Brain microvascular endothelial cell (primary cell): ENCODE data around the gene RNF151.

ENCODE experiments used
- DNase-seq: peaks from one replicate; pipeline ENCODE4 v3.0.0-alpha.2; 2020
- H3K27ac ChIP-seq: fragments of 250-450 bp; sonication (Bioruptor Pico); 2 replicates; pipeline ENCODE4 v1.5.1; 2020; ENCODE audit warnings: mild to moderate bottlenecking, moderate library complexity
- H3K27me3 ChIP-seq: fragments of 250-450 bp; sonication (Bioruptor Pico); replicated peaks from 2 replicates; pipeline ENCODE4 v1.5.1; 2020; ENCODE audit warnings: mild to moderate bottlenecking
- H3K36me3 ChIP-seq: fragments of 250-450 bp; sonication (Bioruptor Pico); replicated peaks from 2 replicates; pipeline ENCODE4 v1.5.1; 2020; ENCODE audit warnings: mild to moderate bottlenecking
- H3K4me3 ChIP-seq: 2 replicates; pipeline ENCODE4 v1.5.1; 2011; ENCODE audit warnings: low read depth, mild to moderate bottlenecking, control low read depth, low read length, moderate library complexity
- CTCF ChIP-seq: IDR thresholded peaks from 2 replicates; pipeline ENCODE4 v1.5.1; 2011; ENCODE audit warnings: low read depth, mild to moderate bottlenecking, moderate library complexity, low read length, control low read depth, inconsistent platforms; ENCODE audit errors: missing control alignments
- in situ Hi-C: cut with HindIII; loops from 2 replicates; pipeline ENCODE4 v1.10.0; 2017; ENCODE audit warnings: low sequenced_read_pairs, low pct_ligation_motif_present

The RNF151 gene

GRCh38 chr16:1990351-1991134 lies 23.9 kb downstream of the RNF151 start:
- DNase-seq: no peak
- H3K27ac ChIP-seq: no peak overlapping the region
- peaks cover 14% of the 10 kb centered on the region for H3K36me3 ChIP-seq
- peaks cover 21% of the 10 kb centered on the region for H3K27me3 ChIP-seq
- in situ Hi-C loops: no loop called here
- H3K4me3 ChIP-seq: no peak overlapping the region
- TF ChIP-seq CTCF: no peak

DNA sequence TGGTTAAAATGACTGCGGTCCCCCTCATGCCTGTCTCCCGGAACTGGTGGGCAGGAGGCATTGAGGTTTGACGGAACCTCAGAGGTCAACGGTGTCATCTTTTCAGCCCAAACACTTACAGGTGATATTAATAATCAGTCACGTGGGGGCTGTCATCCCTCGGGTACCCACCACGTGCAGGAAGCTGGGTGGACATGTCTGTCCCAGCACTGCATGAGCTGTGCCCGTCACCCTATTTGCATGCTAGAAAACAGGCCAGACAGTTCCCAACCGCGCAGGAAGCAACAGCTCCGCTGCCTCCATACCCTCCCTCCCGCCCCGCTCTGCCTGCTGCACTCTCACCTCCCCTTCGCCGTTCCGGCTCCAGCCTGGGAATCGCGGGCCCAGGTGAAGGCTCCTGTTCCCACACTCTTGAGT lies 24.5 kb downstream of the RNF151 start:
- in situ Hi-C loops: no loop called here
- DNase-seq: no peak
- H3K4me3 ChIP-seq: no peak overlapping the region
- H3K27me3 ChIP-seq: peaks cover 21% of the 10 kb centered on the region
- H3K27ac ChIP-seq: no peak overlapping the region
- peaks cover 8% of the 10 kb centered on the region for H3K36me3 ChIP-seq
- no peak for TF ChIP-seq CTCF

DNA sequence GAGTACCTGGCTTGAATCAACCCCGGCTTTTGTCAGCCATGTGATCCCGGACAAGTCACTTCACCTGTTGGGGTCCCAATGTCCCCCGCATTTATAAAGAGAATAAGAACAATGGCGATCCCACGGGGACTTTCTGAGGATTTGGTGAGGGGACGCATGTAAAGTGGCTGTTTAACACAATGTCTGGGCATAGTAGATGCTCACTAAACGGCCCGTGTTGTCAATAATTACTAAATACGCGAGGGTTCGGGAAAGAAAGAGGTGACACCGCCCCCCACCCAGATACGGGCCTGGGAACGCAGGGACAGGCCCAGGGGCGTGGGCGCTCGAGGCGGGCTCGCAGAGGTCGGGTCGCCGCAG lies 24.9 kb downstream of the RNF151 start:
- in situ Hi-C loops: no loop called here
- DNase-seq: no peak
- Histone ChIP-seq H3K27me3 (peaks cover 21% of the 10 kb centered on the region), H3K4me3 (no peak overlapping the region), H3K27ac (no peak overlapping the region), H3K36me3 (peaks cover 7% of the 10 kb centered on the region)
- TF ChIP-seq CTCF: no peak

GRCh38 chr16:1991948-1992703 lies 25.5 kb downstream of the RNF151 start:
- Histone ChIP-seq H3K27ac (no peak overlapping the region), H3K4me3 (peak overlapping the region; percentile 35), H3K36me3 (peaks cover 8% of the 10 kb centered on the region), H3K27me3 (peaks cover 21% of the 10 kb centered on the region)
- DNase-seq: peak; percentile 94
- in situ Hi-C loops: no loop called here
- TF ChIP-seq CTCF: no peak

GRCh38 chr16:1992704-1993317 lies 26.2 kb downstream of the RNF151 start:
- TF ChIP-seq CTCF: no peak
- DNase-seq: no peak
- Histone ChIP-seq H3K27ac (no peak overlapping the region), H3K4me3 (no peak overlapping the region), H3K27me3 (peaks cover 21% of the 10 kb centered on the region), H3K36me3 (peaks cover 13% of the 10 kb centered on the region)
- in situ Hi-C loops: no loop called here
